ENCODE measurements around the gene CHRNA10.

Gene CHRNA10

DNA sequence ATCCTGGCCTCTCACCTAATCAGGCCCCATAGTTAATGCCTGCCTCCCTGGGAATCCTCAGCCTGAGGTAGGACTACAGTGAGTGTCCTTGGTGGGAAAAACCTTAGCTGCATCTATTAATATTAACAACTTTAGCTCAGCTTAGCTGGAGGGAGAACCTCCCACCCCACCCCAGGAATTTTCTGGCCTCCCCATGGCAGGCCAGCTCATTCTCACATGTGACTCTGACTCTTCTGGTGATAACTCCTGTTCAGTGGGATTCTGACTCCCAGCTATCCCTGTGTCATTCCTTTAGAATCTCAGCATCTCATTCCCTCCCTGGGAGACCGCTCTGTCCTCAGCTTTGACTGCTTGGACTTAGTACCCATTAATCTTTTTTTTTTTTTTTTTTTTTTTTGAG, 43.9 kb downstream of the CHRNA10 start:
- TF ChIP-seq, protein P1, sequence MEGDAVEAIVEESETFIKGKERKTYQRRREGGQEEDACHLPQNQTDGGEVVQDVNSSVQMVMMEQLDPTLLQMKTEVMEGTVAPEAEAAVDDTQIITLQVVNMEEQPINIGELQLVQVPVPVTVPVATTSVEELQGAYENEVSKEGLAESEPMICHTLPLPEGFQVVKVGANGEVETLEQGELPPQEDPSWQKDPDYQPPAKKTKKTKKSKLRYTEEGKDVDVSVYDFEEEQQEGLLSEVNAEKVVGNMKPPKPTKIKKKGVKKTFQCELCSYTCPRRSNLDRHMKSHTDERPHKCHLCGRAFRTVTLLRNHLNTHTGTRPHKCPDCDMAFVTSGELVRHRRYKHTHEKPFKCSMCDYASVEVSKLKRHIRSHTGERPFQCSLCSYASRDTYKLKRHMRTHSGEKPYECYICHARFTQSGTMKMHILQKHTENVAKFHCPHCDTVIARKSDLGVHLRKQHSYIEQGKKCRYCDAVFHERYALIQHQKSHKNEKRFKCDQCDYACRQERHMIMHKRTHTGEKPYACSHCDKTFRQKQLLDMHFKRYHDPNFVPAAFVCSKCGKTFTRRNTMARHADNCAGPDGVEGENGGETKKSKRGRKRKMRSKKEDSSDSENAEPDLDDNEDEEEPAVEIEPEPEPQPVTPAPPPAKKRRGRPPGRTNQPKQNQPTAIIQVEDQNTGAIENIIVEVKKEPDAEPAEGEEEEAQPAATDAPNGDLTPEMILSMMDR (conservative IDR thresholded peaks at IDR 0.05; ENCODE audit: low read depth, low read length), result no peak
- H3K4me3 ChIP-seq (ENCODE audit: low read length), result no peak overlapping the region
- DNase-seq (ENCODE audit: low read depth), result peak; percentile 22

DNA sequence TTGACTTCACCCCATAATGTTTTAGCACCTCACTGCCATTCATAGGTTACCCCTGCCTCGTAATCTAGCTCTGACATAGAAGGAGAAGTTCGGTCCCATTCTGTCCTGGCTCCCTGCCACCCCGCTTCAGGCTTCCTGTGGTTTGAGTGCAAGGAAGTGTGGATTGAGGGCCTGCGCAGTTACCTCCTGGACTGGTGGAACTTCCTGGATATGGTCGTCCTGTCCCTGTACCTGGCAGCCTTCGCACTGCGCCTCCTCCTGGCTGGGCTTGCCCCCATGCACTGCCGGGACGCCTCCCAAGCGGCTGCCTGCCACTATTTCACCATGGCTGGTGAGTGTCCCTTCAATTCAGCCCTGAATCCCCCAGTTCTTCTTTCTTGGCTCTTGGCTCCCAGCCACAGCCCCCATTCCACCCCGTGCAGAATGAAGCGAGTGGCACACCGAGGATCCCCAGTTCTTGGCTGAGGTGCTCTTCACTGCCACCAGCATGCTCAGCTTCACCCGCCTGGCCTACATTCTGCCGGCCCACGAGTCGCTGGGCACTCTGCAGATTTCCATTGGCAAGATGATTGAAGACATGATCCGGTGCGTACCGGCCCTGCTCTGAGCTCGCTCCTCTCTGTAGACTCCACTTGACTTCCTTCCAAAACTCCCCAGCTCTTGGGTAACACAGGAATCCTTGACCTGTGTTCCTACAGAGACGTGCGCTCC, 44.8 kb downstream of the CHRNA10 start:
- TF ChIP-seq, protein P1 (conservative IDR thresholded peaks at IDR 0.05; ENCODE audit: low read depth, low read length), result no peak
- no peak overlapping the region for H3K4me3 ChIP-seq (ENCODE audit: low read length)
- no peak for DNase-seq (ENCODE audit: low read depth)

DNA sequence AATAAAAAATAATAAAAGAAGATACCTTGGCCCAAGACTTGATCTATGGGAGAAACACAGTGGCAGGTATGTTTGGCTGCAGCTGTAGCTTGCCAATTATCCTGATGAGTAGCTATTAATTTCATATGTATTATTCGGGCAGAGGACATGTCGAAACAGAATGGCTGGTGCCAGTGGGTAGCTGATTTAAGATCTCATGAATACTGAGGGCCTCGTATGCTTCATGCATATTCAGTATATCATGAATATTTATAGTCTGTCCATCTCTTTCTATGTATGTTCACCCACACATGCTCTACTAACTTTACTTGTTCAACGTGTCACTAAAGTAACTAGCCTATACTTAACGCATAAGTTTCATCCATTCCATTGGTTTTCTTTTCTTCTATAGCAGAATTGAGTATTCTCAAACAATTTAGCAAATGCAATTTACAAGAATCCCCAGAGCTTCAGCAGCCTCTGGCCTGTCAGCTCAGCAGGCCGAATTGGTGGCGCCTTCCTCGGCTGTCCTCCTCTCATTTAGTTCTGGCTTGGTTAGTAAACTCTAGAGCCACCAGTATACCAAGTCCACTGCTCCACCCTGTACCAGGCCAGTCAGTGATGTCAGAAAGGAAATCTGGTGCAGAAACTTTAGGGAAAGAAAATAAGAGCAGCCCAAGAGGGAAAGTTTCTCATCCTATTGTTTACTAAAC, 47.3 kb downstream of the CHRNA10 start:
- TF ChIP-seq, protein P1 (conservative IDR thresholded peaks at IDR 0.05; ENCODE audit: low read depth, low read length), result no peak
- H3K4me3 ChIP-seq (ENCODE audit: low read length), result no peak overlapping the region
- DNase-seq (ENCODE audit: low read depth), result no peak

DNA sequence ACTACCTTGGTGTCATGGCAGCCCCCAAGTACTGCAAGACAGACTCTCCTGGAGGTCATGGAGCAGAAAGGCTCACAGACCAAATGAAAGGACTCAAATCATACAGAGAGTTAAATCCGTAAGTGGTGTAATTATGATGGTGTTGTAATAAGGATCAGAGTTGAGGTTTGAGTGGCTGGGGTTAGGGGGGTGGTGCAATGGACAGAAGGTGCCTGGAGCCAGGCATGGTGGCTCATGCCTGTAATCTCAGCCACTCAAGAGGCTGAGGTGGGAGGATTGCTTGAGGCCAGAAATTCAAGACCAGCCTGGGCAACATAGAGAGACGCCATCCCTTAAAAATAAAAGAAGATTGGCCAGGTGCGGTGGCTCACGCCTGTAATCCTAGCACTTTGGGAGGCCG, 48.1 kb downstream of the CHRNA10 start:
- no peak for DNase-seq (ENCODE audit: low read depth)
- H3K4me3 ChIP-seq (ENCODE audit: low read length), result no peak overlapping the region
- TF ChIP-seq, protein P1 (conservative IDR thresholded peaks at IDR 0.05; ENCODE audit: low read depth, low read length), result no peak

DNA sequence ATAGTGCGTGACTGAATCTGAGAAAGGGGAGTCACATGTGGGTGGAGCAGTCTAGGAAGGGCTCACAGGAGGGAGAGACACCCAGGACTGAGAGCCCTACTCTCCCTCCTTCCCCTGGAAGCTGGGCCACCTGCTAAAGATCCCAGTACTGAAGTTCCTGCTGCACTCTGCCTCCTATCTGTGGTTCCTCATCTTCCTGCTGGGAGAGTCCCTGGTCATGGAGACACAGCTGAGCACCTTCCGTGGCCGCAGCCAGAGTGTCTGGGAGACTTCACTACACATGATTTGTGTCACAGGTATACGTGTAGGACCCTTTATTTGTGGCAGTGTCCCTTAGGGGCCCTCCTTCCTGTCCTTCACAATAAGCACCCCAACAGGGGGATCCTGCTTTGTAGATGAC, 48.7 kb downstream of the CHRNA10 start:
- H3K4me3 ChIP-seq (ENCODE audit: low read length), result no peak overlapping the region
- DNase-seq (ENCODE audit: low read depth), result no peak
- TF ChIP-seq, protein P1 (conservative IDR thresholded peaks at IDR 0.05; ENCODE audit: low read depth, low read length), result no peak

DNA sequence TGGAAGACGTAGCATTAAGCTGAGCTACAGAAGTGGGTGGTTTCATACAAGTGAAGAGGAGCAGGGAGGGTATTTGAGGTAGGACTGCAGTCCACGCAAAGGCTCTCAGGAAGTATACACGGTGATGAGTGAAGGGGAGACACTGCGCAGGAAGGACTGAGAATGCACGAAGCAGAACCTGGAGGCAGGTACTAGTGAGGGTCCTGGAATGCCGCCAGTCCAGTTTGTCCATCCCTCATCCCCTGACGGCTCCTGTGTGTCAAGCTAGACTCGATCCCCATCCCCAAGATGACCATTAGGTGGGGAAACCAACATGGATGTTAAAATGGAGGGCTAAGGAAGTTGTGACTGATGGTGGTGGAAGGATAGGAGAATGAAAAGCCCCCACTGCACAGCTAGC, 53.2 kb downstream of the CHRNA10 start:
- TF ChIP-seq, protein P1 (conservative IDR thresholded peaks at IDR 0.05; ENCODE audit: low read depth, low read length), result no peak
- no peak overlapping the region for H3K4me3 ChIP-seq (ENCODE audit: low read length)

More for the DNA sequence above, 53.2 kb downstream of the CHRNA10 start:
- no peak for DNase-seq (ENCODE audit: low read depth)

Measured in retinal pigment epithelial cell (primary cell).